Fibroblast of pulmonary artery (primary cell): Measurements from ENCODE around the gene CLDN20.
"Not testable (repeated sequence)": the region's sequence is repeated elsewhere in the genome, so short reads cannot be mapped to it uniquely, and the experiment has no call there.

ENCODE experiments used
- DNase-seq: peaks from one replicate; pipeline ENCODE4 v3.0.0-alpha.2; 2010; ENCODE audit warnings: low read depth
- H3K4me3 ChIP-seq: replicated peaks from 2 replicates; pipeline ENCODE4 v1.5.1; 2011; ENCODE audit warnings: low read depth, mild to moderate bottlenecking, control low read depth, low read length, moderate library complexity
- TF ChIP-seq, protein P1 (sequence below): IDR thresholded peaks from 2 replicates; pipeline ENCODE4 v1.5.1; 2011; ENCODE audit warnings: mild to moderate bottlenecking, control low read depth, low read length, inconsistent platforms; ENCODE audit errors: missing control alignments

The CLDN20 gene

DNA sequence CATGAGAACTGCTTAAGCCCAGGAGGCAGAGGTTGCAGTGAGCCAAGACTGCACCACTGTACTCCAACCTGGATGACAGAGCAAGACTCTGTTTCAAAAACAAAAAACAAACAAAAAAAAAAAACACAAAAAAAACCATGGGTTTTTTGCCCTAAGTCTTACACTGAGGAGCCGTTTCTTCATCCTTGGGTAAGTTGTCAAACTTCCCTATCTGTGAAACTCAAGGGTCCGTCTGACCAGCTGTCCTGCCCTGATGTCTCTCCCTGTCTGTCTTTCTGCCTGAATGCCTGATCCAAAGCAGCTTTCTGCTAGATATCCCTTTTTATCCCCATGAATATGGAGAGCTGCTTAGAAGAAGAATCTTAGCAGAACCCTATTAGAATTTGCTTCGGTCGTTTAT, 41.3 kb upstream of the CLDN20 start:
- no peak for DNase-seq
- TF ChIP-seq, protein P1, sequence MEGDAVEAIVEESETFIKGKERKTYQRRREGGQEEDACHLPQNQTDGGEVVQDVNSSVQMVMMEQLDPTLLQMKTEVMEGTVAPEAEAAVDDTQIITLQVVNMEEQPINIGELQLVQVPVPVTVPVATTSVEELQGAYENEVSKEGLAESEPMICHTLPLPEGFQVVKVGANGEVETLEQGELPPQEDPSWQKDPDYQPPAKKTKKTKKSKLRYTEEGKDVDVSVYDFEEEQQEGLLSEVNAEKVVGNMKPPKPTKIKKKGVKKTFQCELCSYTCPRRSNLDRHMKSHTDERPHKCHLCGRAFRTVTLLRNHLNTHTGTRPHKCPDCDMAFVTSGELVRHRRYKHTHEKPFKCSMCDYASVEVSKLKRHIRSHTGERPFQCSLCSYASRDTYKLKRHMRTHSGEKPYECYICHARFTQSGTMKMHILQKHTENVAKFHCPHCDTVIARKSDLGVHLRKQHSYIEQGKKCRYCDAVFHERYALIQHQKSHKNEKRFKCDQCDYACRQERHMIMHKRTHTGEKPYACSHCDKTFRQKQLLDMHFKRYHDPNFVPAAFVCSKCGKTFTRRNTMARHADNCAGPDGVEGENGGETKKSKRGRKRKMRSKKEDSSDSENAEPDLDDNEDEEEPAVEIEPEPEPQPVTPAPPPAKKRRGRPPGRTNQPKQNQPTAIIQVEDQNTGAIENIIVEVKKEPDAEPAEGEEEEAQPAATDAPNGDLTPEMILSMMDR, result no peak
- H3K4me3 ChIP-seq, result no peak overlapping the region

DNA sequence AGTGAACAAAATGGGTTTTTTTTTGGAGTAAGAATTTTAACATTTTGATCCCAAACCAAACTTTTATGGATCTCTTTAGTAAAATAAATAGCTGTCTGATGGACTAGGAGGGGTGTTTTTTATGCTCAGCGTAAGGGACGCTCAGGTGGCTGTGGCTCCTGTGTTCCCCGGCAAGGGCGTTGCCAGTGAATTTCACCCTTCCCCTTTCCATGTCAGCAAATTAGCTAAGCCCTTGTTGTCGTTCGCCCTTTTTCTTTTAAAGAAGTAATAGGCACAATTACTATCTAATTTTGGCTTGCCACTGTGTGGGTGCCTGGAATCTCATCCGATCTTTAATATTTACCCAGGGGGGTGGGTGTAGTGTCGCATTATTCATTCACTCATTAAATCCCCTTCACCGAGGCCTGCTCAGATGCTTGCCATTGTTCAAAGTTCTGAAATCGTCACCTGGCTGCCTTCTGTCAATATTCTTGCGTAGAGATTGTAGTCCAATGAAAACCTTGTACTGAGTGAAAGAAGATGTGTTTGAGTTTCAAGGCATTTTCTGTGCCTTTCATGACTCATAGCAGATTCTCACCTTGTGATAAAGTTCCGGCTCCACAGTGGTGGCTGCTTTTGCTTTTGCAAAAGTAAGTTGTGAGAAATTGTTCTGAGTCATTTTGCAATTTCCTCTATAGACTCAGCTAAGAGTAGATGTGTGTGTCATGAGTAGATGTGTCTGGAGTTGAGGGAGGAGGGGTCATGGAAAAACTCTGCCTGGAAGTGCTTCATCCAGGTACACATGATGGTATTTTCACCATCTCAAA, 40.0 kb upstream of the CLDN20 start:
- TF ChIP-seq, protein P1, result no peak
- peak; percentile 90 for DNase-seq
- H3K4me3 ChIP-seq, result no peak overlapping the region

DNA sequence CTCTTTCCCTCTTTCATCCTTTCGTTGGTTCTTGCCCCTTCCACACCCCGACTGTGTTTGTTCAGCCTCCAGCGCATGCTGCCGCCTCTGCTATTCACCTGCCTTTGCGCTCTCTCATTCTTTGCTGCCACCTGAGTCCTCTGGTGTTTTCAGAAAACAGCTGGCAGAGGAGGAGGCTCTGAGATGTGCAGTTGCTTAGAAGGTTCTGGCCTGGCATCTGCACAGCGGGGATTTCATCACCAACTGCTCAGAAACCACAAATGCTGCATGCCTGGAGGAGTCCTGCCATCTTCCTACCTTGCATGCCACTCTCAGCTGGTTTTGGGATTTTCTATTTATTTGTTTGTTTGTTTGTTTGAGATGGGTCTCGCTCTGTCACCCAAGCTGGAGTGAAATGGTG, 39.2 kb upstream of the CLDN20 start:
- peak; percentile 13 for DNase-seq
- H3K4me3 ChIP-seq, result no peak overlapping the region
- TF ChIP-seq, protein P1, result no peak

DNA sequence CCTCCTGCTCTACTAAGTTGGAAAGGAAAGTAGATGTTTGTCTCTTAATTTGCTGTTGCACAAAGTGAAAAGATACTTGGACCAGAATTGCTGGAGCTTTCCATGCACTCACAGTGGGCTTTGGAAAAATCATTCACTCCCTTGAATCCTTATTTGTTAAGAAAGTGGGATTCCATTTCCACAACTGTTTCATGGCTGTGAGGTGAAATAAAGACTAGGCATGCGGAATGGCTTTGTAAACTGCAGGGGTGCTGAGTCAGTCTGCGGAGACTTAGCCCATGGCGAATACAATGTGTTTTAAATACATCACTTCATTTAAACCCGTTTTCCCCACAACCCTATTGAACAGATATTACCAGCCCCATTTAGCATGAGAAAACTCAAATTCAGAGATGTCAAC, 36.8 kb upstream of the CLDN20 start:
- TF ChIP-seq, protein P1, result no peak
- no peak overlapping the region for H3K4me3 ChIP-seq
- DNase-seq, result no peak

GRCh38 chr6:155228546-155229166, 35.2 kb upstream of the CLDN20 start:
- H3K4me3 ChIP-seq, result no peak overlapping the region
- peak; percentile 77 for DNase-seq
- TF ChIP-seq, protein P1, result no peak

DNA sequence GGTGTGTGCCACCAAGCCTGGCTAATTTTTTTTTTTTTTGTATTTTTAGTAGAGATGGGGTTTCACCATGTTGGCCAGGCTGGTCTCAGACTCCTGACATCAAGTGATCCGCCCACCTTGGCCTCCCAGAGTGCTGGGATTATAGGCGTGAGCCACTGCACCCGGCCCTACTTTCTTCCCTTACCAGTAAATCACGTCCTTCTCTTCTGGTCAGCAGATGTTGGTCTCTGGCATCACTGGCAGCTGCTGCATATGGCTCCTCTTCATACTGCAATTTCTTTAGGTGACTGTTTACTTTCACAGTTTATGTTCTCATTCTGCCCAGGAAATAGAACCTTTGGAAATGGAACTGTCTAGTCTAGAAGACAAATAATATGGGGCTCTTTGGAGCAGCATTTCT, 32.8 kb upstream of the CLDN20 start:
- DNase-seq, H3K4me3 ChIP-seq: not testable (repeated sequence)

GRCh38 chr6:155232848-155233247, 31.0 kb upstream of the CLDN20 start:
- TF ChIP-seq, protein P1, result no peak
- DNase-seq, result no peak
- no peak overlapping the region for H3K4me3 ChIP-seq
